ENCODE data around the gene ABTB2.

- TF ChIP-seq CTCF (IDR thresholded peaks at IDR 0.05; ENCODE audit: poor library complexity, severe bottlenecking) (no peak), EP300 (conservative IDR thresholded peaks at IDR 0.05; ENCODE audit: poor library complexity, severe bottlenecking) (no peak), EZH2 (IDR thresholded peaks at IDR 0.05; ENCODE audit: borderline replicate concordance, insufficient read depth, low read length, poor library complexity, severe bottlenecking) (no peak), POLR2AphosphoS5 (IDR thresholded peaks at IDR 0.05) (no peak), SMC3 (conservative IDR thresholded peaks at IDR 0.05; ENCODE audit: poor library complexity) (no peak)
These were observed 6.8 kb downstream of the ABTB2 start for GRCh38 chr11:34351051-34351450.

All from neural cell (in vitro differentiated cells).